GM19043 (cell line): Measurements from ENCODE around the gene DNAJC7.

Experiments used
- ATAC-seq: cut with Tn5 transposase; IDR thresholded peaks from one replicate; pipeline ENCODE4 v1.9.1; 2021; ENCODE audit warnings: low read depth; ENCODE audit not compliant: unreplicated experiment

DNAJC7 gene

DNA sequence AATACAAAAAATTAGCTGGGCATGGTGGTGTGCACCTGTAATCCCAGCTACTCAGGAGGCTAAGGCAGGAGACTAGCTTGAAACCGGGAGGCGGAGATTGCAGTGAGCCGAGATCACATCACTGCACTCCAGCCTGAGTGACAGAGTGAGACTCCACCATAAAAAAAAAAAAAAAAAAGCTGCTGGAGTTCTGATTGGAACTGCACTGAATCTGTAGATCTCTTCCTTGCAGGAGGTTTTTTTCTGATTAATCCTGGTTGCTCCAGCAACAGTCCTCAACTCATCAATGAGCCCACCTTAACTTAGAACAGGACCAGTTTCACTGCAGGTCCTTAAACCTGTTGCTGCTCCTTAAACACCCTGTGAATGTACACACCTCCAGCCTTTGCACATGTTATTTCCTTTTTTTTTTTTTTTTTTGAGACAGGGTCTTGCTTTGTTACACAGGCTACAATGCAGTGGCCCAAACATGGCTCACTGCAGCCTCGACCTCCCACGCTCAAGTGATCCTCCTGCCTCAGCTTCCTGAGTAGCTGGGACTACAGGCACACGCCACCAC is 88.5 kb downstream of the DNAJC7 start:
- ATAC-seq: no peak
